ENCODE data around the gene LRRC52. TPM values are rescaled to one million over a fixed set of nuclear protein-coding genes. Genes with fewer than 3 reads are reported as not detected.
A peak's percentile ranks its signal among the peaks of the same experiment; 100 is the strongest.

The LRRC52 gene
- total and polyA plus RNA-seq, 2 of the 13 experiments (the other 11 are each of a cell fraction or from before 2014, with no cell fraction given), result not detected

DNA sequence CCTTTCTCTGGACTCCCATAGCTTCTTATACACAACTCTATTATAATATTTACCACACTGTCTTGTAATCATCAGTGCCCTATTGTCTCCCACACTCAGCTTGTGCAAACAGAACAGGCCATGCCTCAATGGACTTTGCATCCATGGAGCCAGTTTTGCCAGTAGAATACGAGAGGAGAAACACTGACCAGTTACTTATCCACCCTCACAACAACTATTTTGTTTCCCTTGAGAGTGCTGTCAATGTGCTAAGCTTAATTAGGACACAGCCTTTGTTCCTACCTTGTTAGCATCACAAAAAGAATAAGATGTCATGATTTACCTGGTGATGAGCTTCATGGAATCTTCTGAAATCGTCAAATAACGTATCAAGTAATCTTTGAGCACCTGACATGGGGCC lies 18.1 kb upstream of the LRRC52 start (continued):
- no peak for TF ChIP-seq ZHX2 (IDR thresholded peaks at IDR 0.05; ENCODE audit: low read depth)
- TF ChIP-seq ZHX2 (CRISPR knock-in tag; IDR thresholded peaks at IDR 0.05; ENCODE audit: borderline replicate concordance), result no peak
- TF ChIP-seq, protein P1, sequence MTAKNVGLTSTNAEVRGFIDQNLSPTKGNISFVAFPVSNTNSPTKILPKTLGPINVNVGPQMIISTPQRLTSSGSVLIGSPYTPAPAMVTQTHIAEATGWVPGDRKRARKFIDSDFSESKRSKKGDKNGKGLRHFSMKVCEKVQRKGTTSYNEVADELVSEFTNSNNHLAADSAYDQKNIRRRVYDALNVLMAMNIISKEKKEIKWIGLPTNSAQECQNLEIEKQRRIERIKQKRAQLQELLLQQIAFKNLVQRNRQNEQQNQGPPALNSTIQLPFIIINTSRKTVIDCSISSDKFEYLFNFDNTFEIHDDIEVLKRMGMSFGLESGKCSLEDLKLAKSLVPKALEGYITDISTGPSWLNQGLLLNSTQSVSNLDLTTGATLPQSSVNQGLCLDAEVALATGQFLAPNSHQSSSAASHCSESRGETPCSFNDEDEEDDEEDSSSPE (CRISPR knock-in tag; IDR thresholded peaks at IDR 0.05), result no peak
- peak; percentile 69; the same call in 1 of the 2 replicates for TF ChIP-seq HOMEZ (CRISPR knock-in tag; IDR thresholded peaks at IDR 0.05; ENCODE audit: low read depth)
- TF ChIP-seq POGZ (CRISPR knock-in tag; IDR thresholded peaks at IDR 0.05), result peak; percentile 64
- TF ChIP-seq HOXA9 (CRISPR knock-in tag; IDR thresholded peaks at IDR 0.05; ENCODE audit: borderline replicate concordance), result no peak
- TF ChIP-seq HCFC1 (IDR thresholded peaks at IDR 0.05; ENCODE audit: low read depth, low read length), result no peak
- TF ChIP-seq FOXK1 (CRISPR knock-in tag; IDR thresholded peaks at IDR 0.05; ENCODE audit: borderline replicate concordance, low read depth), result peak; percentile 16; the same call in 1 of the 2 replicates
- TF ChIP-seq SP1 (IDR thresholded peaks at IDR 0.05), result no peak
- no peak for TF ChIP-seq SP1 (CRISPR knock-in tag; IDR thresholded peaks at IDR 0.05)
- TF ChIP-seq ZNF251 (CRISPR knock-in tag; IDR thresholded peaks at IDR 0.05), result no peak
- TF ChIP-seq ZC3H13 (CRISPR knock-in tag; IDR thresholded peaks at IDR 0.05), result no peak
- TF ChIP-seq NCOA5 (CRISPR knock-in tag; IDR thresholded peaks at IDR 0.05), result no peak
- no peak for TF ChIP-seq REPIN1 (CRISPR knock-in tag; IDR thresholded peaks at IDR 0.05; ENCODE audit: borderline replicate concordance, low read depth)
- no peak for TF ChIP-seq NCOA2 (CRISPR knock-in tag; IDR thresholded peaks at IDR 0.05)
- no peak for TF ChIP-seq BHLHE40 (IDR thresholded peaks at IDR 0.05; ENCODE audit: low read length)
- TF ChIP-seq ESRRA (CRISPR knock-in tag; IDR thresholded peaks at IDR 0.05; ENCODE audit: low read depth), result no peak
- no peak for TF ChIP-seq SP140L (CRISPR knock-in tag; IDR thresholded peaks at IDR 0.05; ENCODE audit: borderline replicate concordance)
- no peak for TF ChIP-seq ZFP36 (IDR thresholded peaks at IDR 0.05; ENCODE audit: borderline replicate concordance, low read depth, low read length, partially characterized antibody)
- TF ChIP-seq ZEB1 (IDR thresholded peaks at IDR 0.05; ENCODE audit: insufficient replicate concordance, low read depth), result no peak
- TF ChIP-seq STAT5B (CRISPR knock-in tag; IDR thresholded peaks at IDR 0.05), result no peak

Data from HepG2 (cell line).